Non-pigmented ciliary epithelial cell (primary cell): Measurements from ENCODE around the gene FAM227A.

ENCODE experiments used
- DNase-seq: peaks from one replicate; pipeline ENCODE4 v3.0.0-alpha.2; 2010; ENCODE audit warnings: low read depth

The FAM227A gene

DNA sequence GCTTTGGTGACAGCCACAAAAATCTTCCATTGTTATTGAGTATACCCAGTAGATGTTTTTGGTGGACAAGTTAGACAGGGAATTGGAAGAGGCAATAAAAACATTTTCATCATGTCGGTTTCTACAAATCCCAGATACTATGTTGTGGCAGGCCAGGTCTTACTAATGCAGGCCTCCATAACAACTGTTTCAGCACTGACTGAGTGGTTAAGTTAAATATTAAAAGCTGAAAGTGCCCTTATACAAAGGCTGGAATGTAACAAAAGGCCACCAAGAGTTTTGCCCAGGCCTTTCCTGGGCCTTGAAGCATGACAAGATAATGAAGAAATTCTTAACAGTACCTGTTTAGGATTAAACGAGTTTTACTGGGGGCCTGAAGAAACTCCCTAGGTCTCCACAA lies 115.5 kb downstream of the FAM227A start:
- no peak for DNase-seq

- no peak for DNase-seq
These were observed 124.8 kb downstream of the FAM227A start for GRCh38 chr22:38531251-38531938.
